GM18520 (cell line): ENCODE measurements around the gene OR51V1.
"Not testable (repeated sequence)": the region's sequence is repeated elsewhere in the genome, so short reads cannot be mapped to it uniquely, and the experiment has no call there.

Source experiments
- ATAC-seq: cut with Tn5 transposase; IDR thresholded peaks from one replicate; pipeline ENCODE4 v1.9.1; 2021; ENCODE audit not compliant: unreplicated experiment

Gene OR51V1

GRCh38 chr11:5200582-5200981 is at the start of gene OR51V1:
Gene OR51V1, minus strand, starts transcription at chr11:5200682. Its CDS starts 0 bp downstream, at chr11:5200682.
- no peak for ATAC-seq

DNA sequence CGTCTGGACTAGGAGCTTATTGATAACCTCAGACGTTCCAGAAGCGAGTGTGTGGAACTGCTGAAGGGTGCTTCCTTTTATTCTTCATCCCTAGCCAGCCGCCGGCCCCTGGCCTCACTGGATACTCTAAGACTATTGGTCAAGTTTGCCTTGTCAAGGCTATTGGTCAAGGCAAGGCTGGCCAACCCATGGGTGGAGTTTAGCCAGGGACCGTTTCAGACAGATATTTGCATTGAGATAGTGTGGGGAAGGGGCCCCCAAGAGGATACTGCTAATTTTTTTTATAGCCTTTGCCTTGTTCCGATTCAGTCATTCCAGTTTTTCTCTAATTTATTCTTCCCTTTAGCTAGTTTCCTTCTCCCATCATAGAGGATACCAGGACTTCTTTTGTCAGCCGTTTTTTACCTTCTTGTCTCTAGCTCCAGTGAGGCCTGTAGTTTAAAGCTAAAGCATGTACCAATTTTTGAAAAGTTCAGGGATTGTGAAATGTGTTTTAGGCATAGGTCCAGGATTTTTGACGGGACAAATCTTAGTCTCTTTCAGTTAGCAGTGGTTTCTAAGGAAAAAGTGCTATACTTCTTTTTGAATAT is 49.4 kb upstream of the OR51V1 start, which contains the start of gene HBG1:
TSS of gene HBG1 (minus strand) at position 51 of the 590 bp plus-strand sequence. CDS start 53 bp downstream, outside the sequence.
- not testable (repeated sequence) for ATAC-seq

DNA sequence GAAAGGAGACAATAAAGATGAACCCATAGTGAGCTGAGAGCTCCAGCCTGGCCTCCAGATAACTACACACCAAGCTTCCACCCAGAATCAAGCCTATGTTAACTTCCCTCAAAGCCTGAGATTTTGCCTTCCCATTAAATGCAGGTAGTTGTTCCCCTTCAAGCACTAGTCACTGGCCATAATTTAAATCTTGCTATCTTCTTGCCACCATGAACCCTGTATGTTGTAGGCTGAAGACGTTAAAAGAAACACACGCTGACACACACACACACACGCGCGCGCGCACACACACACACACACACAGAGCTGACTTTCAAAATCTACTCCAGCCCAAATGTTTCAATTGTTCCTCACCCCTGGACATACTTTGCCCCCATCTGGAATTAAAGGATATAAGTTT is 48.0 kb upstream of the OR51V1 start:
- not testable (repeated sequence) for ATAC-seq

- ATAC-seq, result no peak
Observed at GRCh38 chr11:5247472-5248192, 47.1 kb upstream of the OR51V1 start.

- ATAC-seq, result no peak
Observed at GRCh38 chr11:5246772-5247471, 46.4 kb upstream of the OR51V1 start.

- no peak for ATAC-seq
Observed at GRCh38 chr11:5245155-5245554, 44.7 kb upstream of the OR51V1 start.

- no peak for ATAC-seq
Observed at GRCh38 chr11:5243816-5244180, 43.3 kb upstream of the OR51V1 start.

DNA sequence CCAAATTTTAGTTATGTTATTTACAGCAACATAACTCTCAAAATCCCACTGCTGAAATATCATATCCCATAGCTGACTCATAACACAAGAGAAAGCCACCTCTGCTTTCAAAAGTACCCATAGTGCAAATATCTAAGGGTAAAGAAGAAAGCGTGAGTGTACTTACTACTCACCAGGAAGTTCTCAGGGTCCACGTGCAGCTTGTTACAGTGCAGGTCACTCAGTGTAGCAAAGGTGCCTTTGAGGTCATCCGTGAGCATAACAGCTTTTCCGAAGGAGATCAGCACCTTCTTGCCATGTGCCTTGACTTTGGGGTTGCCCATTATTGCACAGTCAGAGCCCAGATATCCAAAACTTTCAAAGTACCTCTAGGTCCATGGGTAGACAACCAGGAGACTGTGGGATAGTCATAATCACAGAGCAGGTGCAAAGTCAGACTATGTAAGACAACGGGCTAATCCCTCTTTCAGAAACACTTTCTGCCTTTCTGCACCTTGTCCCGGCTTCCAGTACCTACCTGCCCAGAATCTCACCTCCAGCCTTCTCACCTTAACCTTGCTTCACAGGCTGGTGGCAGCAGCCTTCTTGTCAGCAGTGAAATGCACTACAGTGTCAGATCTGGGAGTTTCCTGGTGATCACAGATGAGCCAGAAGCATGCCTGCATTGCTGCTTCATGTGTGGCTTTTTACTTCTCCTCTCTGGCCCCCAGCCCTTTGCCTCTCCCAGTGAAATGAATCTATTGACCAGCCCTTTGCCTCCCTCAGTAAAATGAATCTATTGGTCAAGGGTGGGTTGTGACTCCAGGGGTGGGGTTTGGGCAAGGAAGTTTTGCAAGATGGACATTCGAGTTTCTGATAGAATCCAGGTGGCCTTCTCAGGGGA is 42.7 kb upstream of the OR51V1 start:
- ATAC-seq, result no peak

DNA sequence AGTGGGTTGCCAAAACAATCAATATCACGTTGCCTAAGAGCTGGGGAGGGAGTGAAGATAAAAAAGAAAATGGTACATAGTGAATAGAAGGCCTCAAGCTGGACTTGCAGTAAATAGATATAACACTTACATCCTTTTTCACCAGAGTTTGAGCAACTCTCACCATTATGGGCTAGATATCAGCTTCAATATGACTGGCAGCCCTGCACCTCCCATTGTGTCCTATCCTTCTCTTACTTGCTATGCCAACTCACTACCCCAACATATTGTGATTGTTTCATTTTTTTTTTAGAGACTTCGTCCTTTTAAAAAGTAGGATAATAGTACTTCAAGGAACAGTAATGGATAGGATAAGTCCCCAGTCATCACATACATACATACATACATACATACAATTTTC is 41.7 kb upstream of the OR51V1 start:
- no peak for ATAC-seq

DNA sequence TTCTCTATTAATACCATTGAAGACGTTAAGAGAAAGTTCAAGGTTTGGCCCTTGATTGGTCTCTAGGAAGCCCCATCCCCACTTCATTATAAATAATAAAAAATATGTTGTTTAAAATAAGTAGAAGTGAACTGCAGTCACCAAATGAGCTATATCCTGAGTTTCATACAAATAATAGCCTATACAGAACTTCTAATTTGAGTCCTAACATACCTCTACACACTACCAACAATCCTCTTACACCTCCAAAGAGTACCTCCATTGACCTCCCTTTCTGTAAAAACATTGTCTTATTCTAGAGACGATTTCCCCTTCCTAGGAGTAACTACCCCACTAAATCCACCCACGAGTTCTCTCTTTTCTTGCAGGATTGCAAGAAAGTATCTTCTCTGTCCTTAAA is 41.0 kb upstream of the OR51V1 start:
- no peak for ATAC-seq

GRCh38 chr11:5240458-5240857 is 40.0 kb upstream of the OR51V1 start:
- no peak for ATAC-seq

DNA sequence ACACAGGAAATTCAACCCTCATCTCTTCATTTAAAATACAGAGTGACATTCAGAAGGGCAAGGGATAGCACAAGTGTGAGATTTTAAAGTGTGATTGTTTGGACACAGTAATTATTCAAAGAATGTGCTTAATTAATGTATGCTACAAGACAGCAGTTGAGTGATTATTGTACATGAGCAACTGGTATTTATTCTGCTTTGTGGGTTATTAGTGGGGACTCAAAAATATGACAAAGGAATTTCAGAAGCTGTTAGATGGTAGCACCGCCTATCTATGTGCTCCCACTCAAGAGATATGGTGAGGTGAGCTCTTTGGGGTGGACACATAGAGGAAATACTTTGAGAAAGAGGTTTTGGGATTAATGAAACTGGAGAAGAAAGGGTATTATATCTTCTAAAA is 39.6 kb upstream of the OR51V1 start:
- no peak for ATAC-seq

DNA sequence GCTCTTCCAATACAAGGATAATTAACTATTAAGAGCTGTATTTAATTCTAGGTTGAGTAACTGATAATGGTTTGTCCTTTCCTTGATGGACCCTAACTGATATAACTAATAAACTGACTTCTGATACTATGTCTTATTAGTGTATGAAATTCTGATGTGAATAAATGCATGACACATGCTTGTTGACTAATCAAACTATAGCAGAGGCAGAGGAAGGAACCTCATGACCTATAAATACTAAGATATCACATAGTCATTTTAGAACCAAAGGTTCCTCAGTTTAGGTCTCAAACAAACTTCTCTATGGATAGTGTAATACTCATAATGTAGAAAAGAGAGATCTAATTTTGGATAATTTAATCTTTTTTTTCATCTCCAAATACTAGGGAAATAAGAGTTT is 38.6 kb upstream of the OR51V1 start:
- ATAC-seq, result no peak

- no peak for ATAC-seq
Observed at GRCh38 chr11:5238486-5238885, 38.0 kb upstream of the OR51V1 start.

- ATAC-seq, result no peak
Observed at GRCh38 chr11:5237420-5237819, 36.9 kb upstream of the OR51V1 start.

DNA sequence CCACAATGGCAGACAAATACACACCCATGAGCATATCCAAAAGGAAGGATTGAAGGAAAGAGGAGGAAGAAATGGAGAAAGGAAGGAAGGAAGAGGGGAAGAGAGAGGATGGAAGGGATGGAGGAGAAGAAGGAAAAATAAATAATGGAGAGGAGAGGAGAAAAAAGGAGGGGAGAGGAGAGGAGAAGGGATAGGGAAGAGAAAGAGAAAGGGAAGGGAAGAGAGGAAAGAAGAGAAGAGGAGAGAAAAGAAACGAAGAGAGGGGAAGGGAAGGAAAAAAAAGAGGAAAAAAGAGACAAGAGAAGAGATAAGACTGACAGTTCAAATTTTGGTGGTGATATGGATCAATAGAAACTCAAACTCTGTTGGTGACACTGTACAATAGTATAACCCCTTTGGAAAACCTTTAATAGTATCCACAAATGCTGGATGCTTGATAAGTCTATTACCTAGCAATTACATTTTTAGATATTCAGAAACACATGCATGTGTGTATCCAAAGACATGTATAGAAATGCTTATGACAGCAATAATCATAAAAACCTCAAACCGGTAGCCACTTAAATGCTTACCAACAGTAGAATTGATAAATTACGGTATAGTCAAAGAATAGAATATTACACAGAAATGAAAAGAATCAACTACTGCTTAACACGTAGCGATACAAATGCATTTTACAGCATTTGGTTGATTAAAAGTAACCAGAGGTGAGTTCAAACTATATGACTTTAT is 35.0 kb upstream of the OR51V1 start:
- no peak for ATAC-seq

DNA sequence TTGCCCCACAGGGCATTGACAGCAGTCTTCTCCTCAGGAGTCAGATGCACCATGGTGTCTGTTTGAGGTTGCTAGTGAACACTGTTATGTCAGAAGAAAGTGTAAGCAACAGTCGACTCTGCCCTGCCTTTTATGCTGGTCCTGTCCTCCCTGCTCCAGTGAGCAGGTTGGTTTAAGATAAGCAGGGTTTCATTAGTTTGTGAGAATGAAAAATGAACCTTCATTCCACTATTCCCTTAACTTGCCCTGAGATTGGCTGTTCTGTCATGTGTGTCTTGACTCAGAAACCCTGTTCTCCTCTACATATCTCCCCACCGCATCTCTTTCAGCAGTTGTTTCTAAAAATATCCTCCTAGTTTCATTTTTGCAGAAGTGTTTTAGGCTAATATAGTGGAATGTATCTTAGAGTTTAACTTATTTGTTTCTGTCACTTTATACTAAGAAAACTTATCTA is 33.9 kb upstream of the OR51V1 start, which contains the start of gene HBD:
TSS of gene HBD (minus strand) at position 103 of the 454 bp plus-strand sequence. CDS start at position 53, 50 bp downstream.
- ATAC-seq, result no peak

DNA sequence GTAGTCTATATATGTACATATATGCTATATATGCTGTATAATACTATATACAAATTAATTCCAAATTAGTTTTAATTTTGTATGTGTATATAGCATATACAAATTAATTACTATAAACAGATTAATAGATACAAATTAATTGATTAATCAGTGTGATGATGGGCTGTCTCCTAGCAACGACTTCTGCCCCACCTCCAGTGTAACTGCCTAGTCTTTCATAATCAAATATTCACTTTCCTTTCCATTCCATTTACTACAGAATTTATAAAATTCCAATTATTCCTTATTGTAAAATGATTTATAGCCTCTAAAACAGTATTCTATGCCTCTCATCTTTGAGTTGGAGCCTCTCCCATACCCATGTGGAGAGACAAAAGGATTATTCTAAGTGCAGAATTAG is 32.8 kb upstream of the OR51V1 start:
- ATAC-seq, result no peak

DNA sequence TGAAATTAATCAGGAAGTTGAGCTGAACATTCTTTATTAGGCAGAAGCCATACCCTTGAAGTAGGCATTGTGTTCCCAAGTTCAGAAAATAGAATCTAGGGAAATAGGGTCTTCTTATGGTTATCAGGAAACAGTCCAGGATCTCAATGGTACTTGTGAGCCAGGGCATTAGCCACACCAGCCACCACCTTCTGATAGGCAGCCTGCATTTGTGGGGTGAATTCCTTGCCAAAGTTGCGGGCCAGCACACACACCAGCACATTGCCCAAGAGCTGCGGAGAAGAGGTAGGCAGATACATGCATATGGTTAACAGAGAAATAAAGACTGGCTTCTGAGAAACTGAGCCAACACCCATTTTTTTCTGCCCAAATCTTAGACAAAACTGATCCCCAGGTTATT is 32.3 kb upstream of the OR51V1 start:
- no peak for ATAC-seq

- no peak for ATAC-seq
Observed at GRCh38 chr11:5232176-5232575, 31.7 kb upstream of the OR51V1 start.
